GM21576 (cell line): ENCODE measurements around the gene LRRC28.

Experiments
- ATAC-seq: cut with Tn5 transposase; IDR thresholded peaks from one replicate; pipeline ENCODE4 v1.9.1; 2021; ENCODE audit warnings: mild to moderate bottlenecking, moderate library complexity; ENCODE audit not compliant: unreplicated experiment

Gene LRRC28

GRCh38 chr15:99433757-99434450, 182.6 kb downstream of the LRRC28 start:
- ATAC-seq: no peak

GRCh38 chr15:99434506-99435112, 183.3 kb downstream of the LRRC28 start:
- no peak for ATAC-seq

GRCh38 chr15:99435113-99435695, 183.9 kb downstream of the LRRC28 start:
- no peak for ATAC-seq

- ATAC-seq: no peak
Observed at GRCh38 chr15:99435877-99436541, 184.7 kb downstream of the LRRC28 start.

- ATAC-seq: no peak
Observed at GRCh38 chr15:99436542-99437314, 185.4 kb downstream of the LRRC28 start.

- ATAC-seq: no peak
Observed at GRCh38 chr15:99437315-99438223, 186.3 kb downstream of the LRRC28 start.

- no peak for ATAC-seq
Observed at GRCh38 chr15:99438224-99438585, 186.9 kb downstream of the LRRC28 start.

- ATAC-seq: no peak
Observed at GRCh38 chr15:99438691-99439523, 187.6 kb downstream of the LRRC28 start.

- no peak for ATAC-seq
Observed at GRCh38 chr15:99439524-99439835, 188.2 kb downstream of the LRRC28 start.

- no peak for ATAC-seq
Observed at GRCh38 chr15:99440029-99440428, 188.7 kb downstream of the LRRC28 start.
